Endometrial microvascular endothelial cells (primary cell): Measurements from ENCODE around the gene GRID1. TPM values are rescaled to one million over a fixed set of nuclear protein-coding genes. Genes with fewer than 3 reads are reported as not detected.

Source experiments
- in situ Hi-C: cut with HindIII; loops from 2 replicates; pipeline ENCODE4 v1.10.0; 2017; ENCODE audit warnings: low sequenced_read_pairs, low pct_unique_long_range_greater_than_20kb; ENCODE audit errors: inconsistent ontology term
- total RNA-seq: library from RNA; depleted of rRNA; stranded (reverse); fragments of >200 nt; gene quantifications from one replicate; pipeline ENCODE4 v1.2.3, GENCODE V29; 2015; ENCODE audit errors: inconsistent ontology term

GRID1 gene
- total RNA-seq, 1 donor from 2014 or later = not detected

- in situ Hi-C loops = no loop called here
These were observed 62.2 kb downstream of the GRID1 start for GRCh38 chr10:86304436-86304835.

GRCh38 chr10:86303626-86304025 lies 63.0 kb downstream of the GRID1 start:
- in situ Hi-C loops = no loop called here

GRCh38 chr10:86301971-86302370 lies 64.6 kb downstream of the GRID1 start:
- in situ Hi-C loops = no loop called here

GRCh38 chr10:86300931-86301830 lies 65.4 kb downstream of the GRID1 start:
- in situ Hi-C loops = no loop called here

- in situ Hi-C loops = no loop called here
These were observed 66.1 kb downstream of the GRID1 start for GRCh38 chr10:86300399-86300925.

GRCh38 chr10:86299562-86299961 lies 67.0 kb downstream of the GRID1 start:
- in situ Hi-C loops = no loop called here

- in situ Hi-C loops = no loop called here
These were observed 68.0 kb downstream of the GRID1 start for GRCh38 chr10:86298501-86299001.

GRCh38 chr10:86295791-86296190 lies 70.8 kb downstream of the GRID1 start:
- in situ Hi-C loops = no loop called here

- in situ Hi-C loops = no loop called here
These were observed 71.2 kb downstream of the GRID1 start for GRCh38 chr10:86295351-86295750.

GRCh38 chr10:86294346-86295265 lies 72.0 kb downstream of the GRID1 start:
- in situ Hi-C loops = no loop called here

GRCh38 chr10:86293396-86293791 lies 73.2 kb downstream of the GRID1 start:
- in situ Hi-C loops = no loop called here

- in situ Hi-C loops = no loop called here
These were observed 73.9 kb downstream of the GRID1 start for GRCh38 chr10:86292462-86293395.

GRCh38 chr10:86291616-86292340 lies 74.8 kb downstream of the GRID1 start:
- in situ Hi-C loops = no loop called here

- in situ Hi-C loops = no loop called here
These were observed 75.5 kb downstream of the GRID1 start for GRCh38 chr10:86290933-86291615.

- in situ Hi-C loops = no loop called here
These were observed 77.1 kb downstream of the GRID1 start for GRCh38 chr10:86289577-86289868.

- in situ Hi-C loops = no loop called here
These were observed 77.7 kb downstream of the GRID1 start for GRCh38 chr10:86288695-86289576.
